Measurements from ENCODE around the gene PHACTR3. TPM values are rescaled to one million over a fixed set of nuclear protein-coding genes. Genes with fewer than 3 reads are reported as not detected.

Gene PHACTR3
- polyA plus RNA-seq, 2 of the 4 experiments (the other 2 are of a cell fraction), result not detected

- TF ChIP-seq NPAS2 (CRISPR knock-in tag; IDR thresholded peaks at IDR 0.05; ENCODE audit: borderline replicate concordance), result no peak
Measured at GRCh38 chr20:59580146-59580946, 24.0 kb upstream of the PHACTR3 start (continued).

GRCh38 chr20:59580991-59581401 is 23.3 kb upstream of the PHACTR3 start:
- TF ChIP-seq MAZ (IDR thresholded peaks at IDR 0.05; ENCODE audit: borderline replicate concordance, low read depth, low read length) (no peak), HOXB13 (CRISPR knock-in tag; IDR thresholded peaks at IDR 0.05; ENCODE audit: low read depth) (no peak), NR3C1 (IDR thresholded peaks at IDR 0.05) (no peak), HDAC2 (IDR thresholded peaks at IDR 0.05) (no peak), CEBPB (IDR thresholded peaks at IDR 0.05) (no peak), HMGXB4 (CRISPR knock-in tag; IDR thresholded peaks at IDR 0.05; ENCODE audit: borderline replicate concordance) (no peak), JUN (IDR thresholded peaks at IDR 0.05) (no peak)
- DNase-seq (ENCODE audit: low read depth in 1 of 2, low spot score in 1 of 2), result no peak
- no peak for FAIRE-seq
- H3K9me3 ChIP-seq, result no peaks in the 10 kb centered on the region
- CTCF ChIA-PET, result interaction anchor here (0.9 to 4.2 kb wide), 3 partner anchors 10 to 43 kb away, joined by 3 to 33 read pairs (median 17); no protein-coding TSS in a partner anchor
- no peak overlapping the region for H3K4me2 ChIP-seq
- no peak overlapping the region for H3K4me3 ChIP-seq
- H3K4me1 ChIP-seq, result no peaks in the 10 kb centered on the region
- H3K27ac ChIP-seq, result no peak overlapping the region
- POLR2A ChIA-PET, result no interaction called here
- WGBS (ENCODE audit: missing lambda C conversion rate), result 55% methylated on average over 9 of the region's 9 CpGs
- ATAC-seq, result no peak

- FAIRE-seq (no peak), DNase-seq (ENCODE audit: low read depth in 1 of 2, low spot score in 1 of 2) (no peak), ATAC-seq (no peak)
- Histone ChIP-seq H3K4me1 (no peaks in the 10 kb centered on the region), H3K4me2 (no peak overlapping the region), H3K4me3 (no peak overlapping the region), H3K27ac (no peak overlapping the region), H3K9me3 (no peaks in the 10 kb centered on the region)
- TF ChIP-seq TP53 (CRISPR knock-in tag; IDR thresholded peaks at IDR 0.05) (no peak), RARB (CRISPR knock-in tag; IDR thresholded peaks at IDR 0.05) (no peak), CBX8 (IDR thresholded peaks at IDR 0.05) (no peak), FOXS1 (CRISPR knock-in tag; IDR thresholded peaks at IDR 0.05) (no peak), KDM1A (IDR thresholded peaks at IDR 0.05; ENCODE audit: low read depth) (no peak), BCL3 (IDR thresholded peaks at IDR 0.05) (no peak), SMC3 (IDR thresholded peaks at IDR 0.05) (no peak), EHF (CRISPR knock-in tag; IDR thresholded peaks at IDR 0.05) (no peak), RCOR1 (IDR thresholded peaks at IDR 0.05; ENCODE audit: low read depth, low read length) (no peak), TFCP2L1 (CRISPR knock-in tag; IDR thresholded peaks at IDR 0.05) (no peak), HOXB5 (CRISPR knock-in tag; IDR thresholded peaks at IDR 0.05) (no peak), GATA3 (IDR thresholded peaks at IDR 0.05; ENCODE audit: borderline replicate concordance) (no peak), NR3C1 (IDR thresholded peaks at IDR 0.05) (no peak)
- WGBS (ENCODE audit: missing lambda C conversion rate), result 32% methylated on average over 13 of the region's 13 CpGs
- ChIA-PET CTCF (interaction anchor here (0.6 to 4.2 kb wide), 5 partner anchors 8 to 77 kb away, joined by 3 to 33 read pairs (median 3); no protein-coding TSS in a partner anchor), POLR2A (no interaction called here)
Measured at GRCh38 chr20:59581993-59582679, 22.2 kb upstream of the PHACTR3 start.

Measured in A549 (cell line).